Liver (tissue), 9 donors: Measurements from ENCODE around the gene FKRP. TPM values are rescaled to one million over a fixed set of nuclear protein-coding genes. Genes with fewer than 3 reads are reported as not detected.

Experiments used
- DNase-seq: peaks from one replicate; pipeline ENCODE4 v3.0.0-alpha.2; 2017; ENCODE audit warnings: low spot score
- H3K27ac ChIP-seq, 2 donors: one replicate each; pipeline ENCODE4 v1.7.0; 2013; ENCODE audit warnings: inconsistent platforms in 2 of 2, low read length in 2 of 2, control low read depth in 1 of 2, low read depth in 1 of 2, mild to moderate bottlenecking in 1 of 2
- H3K27me3 ChIP-seq, 4 donors: one replicate each; pipeline versions ENCODE4 v1.6.1 to v1.7.0; 2013; ENCODE audit warnings: low read length in 3 of 4, inconsistent platforms in 1 of 4, mild to moderate bottlenecking in 1 of 4, moderate library complexity in 1 of 4; ENCODE audit not compliant: control insufficient read depth in 4 of 4, insufficient read depth in 4 of 4
- H3K36me3 ChIP-seq, 4 donors: one replicate each; pipeline versions ENCODE4 v1.6.1 to v1.7.0; 2013; ENCODE audit warnings: low read length in 3 of 4, mild to moderate bottlenecking in 3 of 4, low read depth in 1 of 4, moderate library complexity in 1 of 4; ENCODE audit not compliant: control insufficient read depth in 4 of 4, insufficient read depth in 3 of 4
- H3K4me1 ChIP-seq, 4 donors: one replicate each; pipeline versions ENCODE4 v1.6.1 to v1.7.0; 2013; ENCODE audit warnings: low read length in 3 of 4, mild to moderate bottlenecking in 3 of 4, moderate library complexity in 1 of 4; ENCODE audit not compliant: control insufficient read depth in 4 of 4, insufficient read depth in 4 of 4
- H3K4me3 ChIP-seq, 3 donors: one replicate each; pipeline versions ENCODE4 v1.6.1 to v1.7.0; 2013; ENCODE audit warnings: low read length in 3 of 3, control low read depth in 1 of 3, low read depth in 1 of 3, mild to moderate bottlenecking in 1 of 3
- H3K9ac ChIP-seq, 2 donors: one replicate each; pipeline ENCODE4 v1.7.0; 2013; ENCODE audit warnings: low read length in 2 of 2, mild to moderate bottlenecking in 2 of 2, moderate library complexity in 2 of 2, control low read depth in 1 of 2, low read depth in 1 of 2
- H3K9me3 ChIP-seq, 4 donors: one replicate each; pipeline versions ENCODE4 v1.6.1 to v1.7.0; 2013; ENCODE audit warnings: low read length in 3 of 4; ENCODE audit not compliant: control insufficient read depth in 4 of 4
- ATF3 ChIP-seq: IDR thresholded peaks from 2 replicates; pipeline ENCODE4 v1.6.1; 2016; ENCODE audit warnings: antibody characterized with exemption
- CTCF ChIP-seq: fragments of 150-350 bp; IDR thresholded peaks from 2 replicates; pipeline ENCODE4 v1.5.1; 2017; ENCODE audit warnings: improper control_type of control experiment, low read depth, low read length; ENCODE audit not compliant: missing input control
- EGR1 ChIP-seq, 2 donors: IDR thresholded peaks; 2 replicates each; pipeline ENCODE4 v1.6.1; 2016 to 2018; ENCODE audit warnings: antibody characterized with exemption in 2 of 2, low read depth in 2 of 2
- FOXA1 ChIP-seq: IDR thresholded peaks from 2 replicates; pipeline ENCODE4 v1.6.1; 2016; ENCODE audit warnings: antibody characterized with exemption
- GABPA ChIP-seq, 2 donors: IDR thresholded peaks in 1 of 2; conservative IDR thresholded peaks in 1 of 2; 2 replicates each; pipeline ENCODE4 v1.6.1; 2016; ENCODE audit warnings: antibody characterized with exemption in 2 of 2, mild to moderate bottlenecking in 1 of 2, moderate library complexity in 1 of 2
- HNF4A ChIP-seq, 2 donors: conservative IDR thresholded peaks; 2 replicates each; pipeline ENCODE4 v1.6.1; 2016; ENCODE audit warnings: antibody characterized with exemption in 2 of 2, mild to moderate bottlenecking in 2 of 2
- JUND ChIP-seq, 2 donors: IDR thresholded peaks; 2 replicates each; pipeline ENCODE4 v1.6.1; 2016; ENCODE audit warnings: antibody characterized with exemption in 2 of 2
- MAX ChIP-seq: IDR thresholded peaks from 2 replicates; pipeline ENCODE4 v1.6.1; 2016; ENCODE audit warnings: antibody characterized with exemption
- NR2F2 ChIP-seq: IDR thresholded peaks from 2 replicates; pipeline ENCODE4 v1.6.1; 2016; ENCODE audit warnings: antibody characterized with exemption
- RAD21 ChIP-seq, 2 donors: IDR thresholded peaks; 2 replicates each; pipeline ENCODE4 v1.6.1; 2016; ENCODE audit warnings: antibody characterized with exemption in 2 of 2, mild to moderate bottlenecking in 2 of 2
- REST ChIP-seq: IDR thresholded peaks from 2 replicates; pipeline ENCODE4 v1.6.1; 2016; ENCODE audit warnings: antibody characterized with exemption, mild to moderate bottlenecking
- RXRA ChIP-seq, 2 donors: IDR thresholded peaks; 2 replicates each; pipeline ENCODE4 v1.6.1; 2017 to 2018; ENCODE audit warnings: antibody characterized with exemption in 2 of 2, mild to moderate bottlenecking in 1 of 2
- SP1 ChIP-seq: IDR thresholded peaks from 2 replicates; pipeline ENCODE4 v1.6.1; 2018; ENCODE audit warnings: antibody characterized with exemption, mild to moderate bottlenecking
- TAF1 ChIP-seq: conservative IDR thresholded peaks from 2 replicates; pipeline ENCODE4 v1.6.1; 2016; ENCODE audit warnings: antibody characterized with exemption, mild to moderate bottlenecking
- YY1 ChIP-seq: IDR thresholded peaks from 2 replicates; pipeline ENCODE4 v1.6.1; 2016; ENCODE audit warnings: antibody characterized with exemption, mild to moderate bottlenecking
- ZBTB33 ChIP-seq: IDR thresholded peaks from 2 replicates; pipeline ENCODE4 v1.6.1; 2016; ENCODE audit warnings: antibody characterized with exemption
- WGBS: extraction: QIAGEN DNeasy Blood & Tissue Kit; methylation state at CpG from one replicate; pipeline ENCODE4 v1.1.7; 2013; 5-methylcytosine and 5-hydroxymethylcytosine counted together
- polyA plus RNA-seq, 2 donors: library from polyadenylated mRNA; stranded (reverse) in 1 of 2; unstranded in 1 of 2; fragments of 200-250 nt in 1 of 2; fragments of >200 nt in 1 of 2; fragmentation: Nextera tagmentation in 1 of 2; extraction: Ambion mirVana in 1 of 2; gene quantifications; one replicate each; pipeline versions ENCODE4 v1.2.1 to v1.2.3, GENCODE V29; 2013 to 2015
- total RNA-seq, 2 donors: library from RNA; depleted of rRNA; stranded (reverse); fragments of >200 nt; gene quantifications; one replicate each; pipeline ENCODE4 v1.2.3, GENCODE V29; 2014
- donor health status: healthy.
- donor health status: healthy.
- donor health status: healthy.
- donor health status: healthy.
- donor health status: healthy.

FKRP gene
- total and polyA plus RNA-seq, 4 donors = 2.5 to 11.1 (median 8.1) TPM

GRCh38 chr19:46759206-46759605 is 13.3 kb downstream of the FKRP start:
- H3K4me1 ChIP-seq = peaks cover 1 to 6% (median 3%) of the 10 kb centered on the region in 4 donors
- no peak overlapping the region for H3K27ac ChIP-seq
- no peak for TF ChIP-seq RAD21 (IDR thresholded peaks at IDR 0.05)
- no peak for TF ChIP-seq MAX
- TF ChIP-seq HNF4A (conservative IDR thresholded peaks at IDR 0.05) = no peak
- TF ChIP-seq SP1 = no peak
- no peak for TF ChIP-seq JUND (IDR thresholded peaks at IDR 0.05)
- no peak for TF ChIP-seq REST
- TF ChIP-seq FOXA1 = no peak
- no peak for TF ChIP-seq YY1
- TF ChIP-seq NR2F2 = no peak
- TF ChIP-seq RXRA (IDR thresholded peaks at IDR 0.05) = no peak
- TF ChIP-seq ZBTB33 = no peak
- TF ChIP-seq EGR1 (IDR thresholded peaks at IDR 0.05; ENCODE audit: low read depth in 2 of 2) = no peak
- TF ChIP-seq ATF3 = no peak
- H3K4me3 ChIP-seq = no peak overlapping the region
- peaks cover 0 to 2% (median 0%) of the 10 kb centered on the region in 4 donors for H3K36me3 ChIP-seq
- 87% methylated on average over 6 of the region's 6 CpGs for WGBS
- H3K9ac ChIP-seq = no peak overlapping the region
- no peaks in the 10 kb centered on the region for H3K9me3 ChIP-seq
- H3K27me3 ChIP-seq = no peaks in the 10 kb centered on the region
- DNase-seq = no peak

GRCh38 chr19:46759817-46760333 is 14.0 kb downstream of the FKRP start:
- Histone ChIP-seq H3K9ac (no peak overlapping the region), H3K4me3 (no peak overlapping the region), H3K36me3 (peaks cover 0 to 2% (median 0%) of the 10 kb centered on the region in 4 donors), H3K9me3 (no peaks in the 10 kb centered on the region), H3K27me3 (no peaks in the 10 kb centered on the region), H3K27ac (no peak overlapping the region), H3K4me1 (peaks cover 1 to 6% (median 3%) of the 10 kb centered on the region in 4 donors)
- DNase-seq = no peak
- 79% methylated on average over 7 of the region's 7 CpGs for WGBS
- no peak for TF ChIP-seq ZBTB33
- no peak for TF ChIP-seq GABPA (IDR thresholded peaks at IDR 0.05 in 1 of 2, conservative IDR thresholded peaks at IDR 0.05 in 1 of 2)
- TF ChIP-seq MAX = no peak
- no peak for TF ChIP-seq TAF1
- TF ChIP-seq CTCF = no peak
- no peak for TF ChIP-seq EGR1 (IDR thresholded peaks at IDR 0.05; ENCODE audit: low read depth in 2 of 2)
